OCI-LY1 (cell line): Measurements from ENCODE around the gene AURKAIP1.

Experiments used
- H2AFZ ChIP-seq: fragments of 200-600 bp; sonication (generic), shearing (Covaris generic); 2 replicates; pipeline ENCODE4 v1.6.0; 2014; ENCODE audit warnings: antibody characterized with exemption, mild to moderate bottlenecking, low read length
- H3F3A ChIP-seq: fragments of 200-600 bp; sonication (generic), shearing (Covaris generic); 2 replicates; pipeline ENCODE4 v1.6.0; 2014; ENCODE audit warnings: mild to moderate bottlenecking, antibody characterized with exemption, low read length, moderate library complexity; ENCODE audit not compliant: insufficient read depth
- H3K27ac ChIP-seq: fragments of 200-600 bp; sonication (generic); 2 replicates; pipeline ENCODE4 v1.5.1; 2014; ENCODE audit warnings: low read length, mixed run types, mild to moderate bottlenecking, low read depth; ENCODE audit not compliant: poor library complexity, severe bottlenecking
- H3K27me3 ChIP-seq: fragments of 200-600 bp; sonication (generic); 2 replicates; pipeline ENCODE4 v1.6.0; 2014; ENCODE audit warnings: antibody characterized with exemption, mild to moderate bottlenecking, low read length, moderate library complexity; ENCODE audit not compliant: insufficient read depth
- H3K36me3 ChIP-seq: fragments of 200-600 bp; sonication (generic); 2 replicates; pipeline ENCODE4 v1.6.1; 2014; ENCODE audit warnings: mild to moderate bottlenecking, antibody characterized with exemption, low read length, moderate library complexity, mixed read lengths; ENCODE audit not compliant: insufficient read depth
- H3K4me1 ChIP-seq: fragments of 200-600 bp; sonication (generic); 2 replicates; pipeline ENCODE4 v1.5.1; 2014; ENCODE audit warnings: mild to moderate bottlenecking, low read length, moderate library complexity; ENCODE audit not compliant: insufficient read depth, severe bottlenecking
- H3K4me2 ChIP-seq: fragments of 200-600 bp; sonication (generic), shearing (Covaris generic); 2 replicates; pipeline ENCODE4 v1.6.1; 2014; ENCODE audit warnings: low read length
- H3K4me3 ChIP-seq: fragments of 200-600 bp; sonication (generic); 2 replicates; pipeline ENCODE4 v1.5.1; 2014; ENCODE audit warnings: low read length, low read depth, mild to moderate bottlenecking, mixed read lengths; ENCODE audit not compliant: poor library complexity, severe bottlenecking
- H3K79me2 ChIP-seq: fragments of 200-600 bp; shearing (Covaris generic); 2 replicates; pipeline ENCODE4 v1.6.1; 2016; ENCODE audit warnings: mixed run types, low read length, mixed read lengths; ENCODE audit not compliant: insufficient read depth
- H3K9ac ChIP-seq: fragments of 200-600 bp; sonication (generic), shearing (Covaris generic); 2 replicates; pipeline ENCODE4 v1.6.1; 2014; ENCODE audit warnings: mild to moderate bottlenecking, low read length, mixed read lengths
- H3K9me2 ChIP-seq: fragments of 200-600 bp; sonication (generic), shearing (Covaris generic); 2 replicates; pipeline ENCODE4 v1.6.1; 2014; ENCODE audit warnings: low read depth, mild to moderate bottlenecking, low read length, mixed read lengths
- H3K9me3 ChIP-seq: fragments of 200-600 bp; shearing (Covaris generic); 2 replicates; pipeline ENCODE4 v1.6.1; 2014; ENCODE audit warnings: low read length, mixed read lengths
- H4K20me1 ChIP-seq: fragments of 200-600 bp; sonication (generic), shearing (Covaris generic); 2 replicates; pipeline ENCODE4 v1.6.0; 2016; ENCODE audit warnings: mild to moderate bottlenecking, low read length; ENCODE audit not compliant: insufficient read depth
- EZH2 ChIP-seq: fragments of 200-600 bp; sonication (generic), shearing (Covaris generic); IDR thresholded peaks from 2 replicates; pipeline ENCODE4 v1.8.0; 2017; ENCODE audit warnings: borderline replicate concordance, mixed run types, mild to moderate bottlenecking, antibody characterized with exemption, low read length, moderate library complexity, mixed read lengths
- TF ChIP-seq, protein P1 (sequence below): fragments of 200-600 bp; sonication (generic), shearing (Covaris generic); IDR thresholded peaks from 2 replicates; pipeline ENCODE4 v1.5.1; 2017; ENCODE audit warnings: mild to moderate bottlenecking, antibody characterized with exemption, low read length, moderate library complexity, mixed read lengths

The AURKAIP1 gene

DNA sequence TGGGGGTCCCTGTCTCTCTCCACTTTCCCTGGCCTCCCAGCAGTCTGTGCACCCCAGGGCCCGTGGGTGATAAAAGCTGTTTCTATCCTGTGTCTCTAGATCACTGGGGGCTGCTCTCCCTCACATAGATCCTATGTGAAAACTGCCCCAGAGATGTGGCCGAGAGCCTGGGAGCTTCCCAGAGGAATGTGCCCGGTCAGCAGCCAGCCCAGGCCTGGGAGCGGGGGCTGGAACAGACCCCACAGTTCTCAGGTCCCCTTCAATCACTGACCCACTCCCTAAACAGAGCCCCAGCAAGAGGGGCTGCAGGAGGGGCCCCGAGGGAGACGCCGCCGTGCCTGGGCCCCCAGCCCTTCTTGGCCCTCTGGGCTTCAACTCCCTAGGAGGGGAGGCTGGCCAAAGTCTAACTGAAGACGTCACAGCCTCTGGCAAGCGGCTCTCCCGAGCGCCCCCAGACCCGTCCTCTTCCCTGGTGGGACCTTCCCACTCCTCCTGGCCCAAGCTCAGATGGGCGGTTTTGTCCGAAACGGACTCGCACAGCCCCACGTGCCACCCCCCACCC, 17.1 kb downstream of the AURKAIP1 start:
- H3K9ac ChIP-seq = no peak overlapping the region
- no peak overlapping the region for H3K4me3 ChIP-seq
- H3K27ac ChIP-seq = no peak overlapping the region
- no peaks in the 10 kb centered on the region for H4K20me1 ChIP-seq
- no peaks in the 10 kb centered on the region for H3K9me2 ChIP-seq
- H3K36me3 ChIP-seq = no peaks in the 10 kb centered on the region
- H3K9me3 ChIP-seq = no peaks in the 10 kb centered on the region
- H3K27me3 ChIP-seq = peaks cover 7% of the 10 kb centered on the region; the same call in 1 of the 2 replicates
- 0 out of 2 replicates have a peak overlapping the region, but pooled peaks have one; percentile 23 for H3K4me2 ChIP-seq
- peaks cover 6% of the 10 kb centered on the region for H3K4me1 ChIP-seq
- H2AFZ ChIP-seq = no peak overlapping the region
- no peaks in the 10 kb centered on the region for H3F3A ChIP-seq
- no peaks in the 10 kb centered on the region for H3K79me2 ChIP-seq
- TF ChIP-seq EZH2 = no peak

DNA sequence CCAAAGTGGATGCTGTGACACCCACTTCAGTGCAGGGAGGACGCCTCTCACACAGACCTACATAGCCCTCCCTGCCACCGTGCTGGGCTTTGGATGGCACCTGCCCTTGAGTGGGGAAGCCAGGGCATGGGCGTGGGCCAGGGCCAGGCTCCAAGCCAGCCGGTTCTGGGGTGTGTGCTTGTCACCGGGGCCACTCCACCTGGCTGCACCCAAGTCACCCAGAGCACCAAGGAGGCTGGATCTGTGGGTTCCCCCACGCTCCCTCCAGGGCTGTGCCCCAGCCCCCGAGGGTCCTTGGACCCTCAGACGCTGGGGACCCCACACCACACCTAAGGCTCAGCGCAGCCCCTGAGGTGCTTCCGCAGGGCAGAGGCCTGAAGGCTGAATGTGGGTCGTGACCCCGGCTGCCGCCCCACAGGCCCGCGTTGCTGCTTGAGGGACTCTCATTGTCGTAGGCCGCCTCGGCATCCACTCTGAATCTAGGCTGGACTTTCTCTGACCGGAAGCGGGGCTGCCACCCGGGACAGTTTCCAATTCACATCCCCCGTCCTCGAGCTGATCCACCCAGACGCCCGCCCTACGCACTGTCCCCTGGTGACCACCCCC, 18.1 kb downstream of the AURKAIP1 start:
- Histone ChIP-seq H3K36me3 (no peaks in the 10 kb centered on the region), H3K9ac (no peak overlapping the region), H3K4me3 (no peak overlapping the region), H3F3A (no peaks in the 10 kb centered on the region; the same call in 1 of the 2 replicates), H3K27ac (no peak overlapping the region), H4K20me1 (no peaks in the 10 kb centered on the region), H3K27me3 (peaks cover 13% of the 10 kb centered on the region; the same call in 1 of the 2 replicates), H3K4me2 (no peak overlapping the region), H3K9me3 (no peaks in the 10 kb centered on the region), H3K9me2 (no peaks in the 10 kb centered on the region), H3K4me1 (peaks cover 6% of the 10 kb centered on the region), H3K79me2 (no peaks in the 10 kb centered on the region), H2AFZ (no peak overlapping the region)
- TF ChIP-seq EZH2 = no peak
- TF ChIP-seq, protein P1, sequence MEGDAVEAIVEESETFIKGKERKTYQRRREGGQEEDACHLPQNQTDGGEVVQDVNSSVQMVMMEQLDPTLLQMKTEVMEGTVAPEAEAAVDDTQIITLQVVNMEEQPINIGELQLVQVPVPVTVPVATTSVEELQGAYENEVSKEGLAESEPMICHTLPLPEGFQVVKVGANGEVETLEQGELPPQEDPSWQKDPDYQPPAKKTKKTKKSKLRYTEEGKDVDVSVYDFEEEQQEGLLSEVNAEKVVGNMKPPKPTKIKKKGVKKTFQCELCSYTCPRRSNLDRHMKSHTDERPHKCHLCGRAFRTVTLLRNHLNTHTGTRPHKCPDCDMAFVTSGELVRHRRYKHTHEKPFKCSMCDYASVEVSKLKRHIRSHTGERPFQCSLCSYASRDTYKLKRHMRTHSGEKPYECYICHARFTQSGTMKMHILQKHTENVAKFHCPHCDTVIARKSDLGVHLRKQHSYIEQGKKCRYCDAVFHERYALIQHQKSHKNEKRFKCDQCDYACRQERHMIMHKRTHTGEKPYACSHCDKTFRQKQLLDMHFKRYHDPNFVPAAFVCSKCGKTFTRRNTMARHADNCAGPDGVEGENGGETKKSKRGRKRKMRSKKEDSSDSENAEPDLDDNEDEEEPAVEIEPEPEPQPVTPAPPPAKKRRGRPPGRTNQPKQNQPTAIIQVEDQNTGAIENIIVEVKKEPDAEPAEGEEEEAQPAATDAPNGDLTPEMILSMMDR = no peak

- Histone ChIP-seq H3K79me2 (no peaks in the 10 kb centered on the region), H3K36me3 (no peaks in the 10 kb centered on the region), H3K4me1 (peaks cover 6% of the 10 kb centered on the region), H3F3A (no peaks in the 10 kb centered on the region; the same call in 1 of the 2 replicates), H3K9me2 (no peaks in the 10 kb centered on the region), H3K27me3 (peaks cover 13% of the 10 kb centered on the region; the same call in 1 of the 2 replicates), H3K9me3 (no peaks in the 10 kb centered on the region), H2AFZ (no peak overlapping the region), H4K20me1 (no peaks in the 10 kb centered on the region), H3K4me3 (no peak overlapping the region), H3K27ac (no peak overlapping the region), H3K9ac (no peak overlapping the region), H3K4me2 (no peak overlapping the region)
- TF ChIP-seq, protein P1 = no peak
- no peak for TF ChIP-seq EZH2
These were observed 18.7 kb downstream of the AURKAIP1 start for GRCh38 chr1:1356166-1356795.
